Common myeloid progenitor, CD34-positive (primary cell): ENCODE data around the gene FAM13A.

ENCODE experiments used
- CTCF ChIA-PET: fragments of 350-600 bp; sonication (Branson Sonifier 250); formaldehyde crosslinking; loops from one replicate; lab custom pipeline; 2021; ENCODE audit warnings: antibody characterized with exemption; lab: Charles Lee
- POLR2A ChIA-PET: fragments of 350-600 bp; sonication (Branson Sonifier 250); formaldehyde crosslinking; loops from one replicate; lab custom pipeline; 2021; ENCODE audit warnings: antibody characterized with exemption; lab: Charles Lee
- DNase-seq, 3 donors: peaks; one replicate each; pipeline versions ENCODE4 v3.0.0 to v3.0.0-alpha.2; 2013
- H3K27ac ChIP-seq, 2 experiments: 1 replicate in 1 of 2; 2 replicates in 1 of 2; pipeline ENCODE4 v1.7.0; 2013; ENCODE audit warnings: inconsistent platforms in 2 of 2, low read length in 2 of 2, mild to moderate bottlenecking in 2 of 2, low read depth in 1 of 2, moderate library complexity in 1 of 2; ENCODE audit not compliant: severe bottlenecking in 2 of 2, insufficient read depth in 1 of 2, poor library complexity in 1 of 2
- H3K27me3 ChIP-seq, 5 experiments: replicated peaks in 2 of 5; 1 replicate in 3 of 5; 2 replicates in 2 of 5; pipeline versions ENCODE4 v1.6.1 to v1.7.0; 2013; ENCODE audit warnings: low read length in 4 of 5, mild to moderate bottlenecking in 2 of 5, moderate library complexity in 2 of 5, inconsistent platforms in 1 of 5; ENCODE audit not compliant: insufficient read depth in 5 of 5, control insufficient read depth in 4 of 5
- H3K36me3 ChIP-seq, 4 experiments: 1 replicate in 2 of 4; 2 replicates in 2 of 4; pipeline versions ENCODE4 v1.6.1 to v1.7.0; 2013; ENCODE audit warnings: low read length in 3 of 4, control low read depth in 1 of 4, mild to moderate bottlenecking in 1 of 4; ENCODE audit not compliant: control insufficient read depth in 4 of 4, insufficient read depth in 4 of 4
- H3K4me1 ChIP-seq, 4 experiments: 1 replicate in 3 of 4; 2 replicates in 1 of 4; pipeline versions ENCODE4 v1.6.1 to v1.7.1; 2013; ENCODE audit warnings: low read length in 3 of 4, mild to moderate bottlenecking in 3 of 4, control low read depth in 1 of 4, inconsistent platforms in 1 of 4, moderate library complexity in 1 of 4; ENCODE audit not compliant: control insufficient read depth in 4 of 4, insufficient read depth in 4 of 4; ENCODE audit errors: control extremely low read depth in 1 of 4
- H3K4me3 ChIP-seq, 7 experiments: 1 replicate in 4 of 7; 2 replicates in 3 of 7; pipeline versions ENCODE4 v1.5.1 to v1.7.0; 2013; ENCODE audit warnings: mild to moderate bottlenecking in 7 of 7, low read length in 6 of 7, moderate library complexity in 6 of 7, inconsistent platforms in 2 of 7, low read depth in 2 of 7, control low read depth in 1 of 7; ENCODE audit not compliant: insufficient read depth in 4 of 7, control insufficient read depth in 1 of 7; ENCODE audit errors: extremely low read depth in 1 of 7
- H3K9me3 ChIP-seq, 5 experiments: 1 replicate in 4 of 5; 2 replicates in 1 of 5; pipeline versions ENCODE4 v1.6.1 to v1.7.1; 2013; ENCODE audit warnings: low read length in 4 of 5, mild to moderate bottlenecking in 2 of 5, inconsistent platforms in 1 of 5, low read depth in 1 of 5, moderate library complexity in 1 of 5; ENCODE audit not compliant: control insufficient read depth in 4 of 5, insufficient read depth in 2 of 5; ENCODE audit errors: control extremely low read depth in 1 of 5
- WGBS: methylation state at CpG from one replicate; pipeline ENCODE4 v1.1.5; 2013; ENCODE audit not compliant: insufficient coverage; 5-methylcytosine and 5-hydroxymethylcytosine counted together

The FAM13A gene

DNA sequence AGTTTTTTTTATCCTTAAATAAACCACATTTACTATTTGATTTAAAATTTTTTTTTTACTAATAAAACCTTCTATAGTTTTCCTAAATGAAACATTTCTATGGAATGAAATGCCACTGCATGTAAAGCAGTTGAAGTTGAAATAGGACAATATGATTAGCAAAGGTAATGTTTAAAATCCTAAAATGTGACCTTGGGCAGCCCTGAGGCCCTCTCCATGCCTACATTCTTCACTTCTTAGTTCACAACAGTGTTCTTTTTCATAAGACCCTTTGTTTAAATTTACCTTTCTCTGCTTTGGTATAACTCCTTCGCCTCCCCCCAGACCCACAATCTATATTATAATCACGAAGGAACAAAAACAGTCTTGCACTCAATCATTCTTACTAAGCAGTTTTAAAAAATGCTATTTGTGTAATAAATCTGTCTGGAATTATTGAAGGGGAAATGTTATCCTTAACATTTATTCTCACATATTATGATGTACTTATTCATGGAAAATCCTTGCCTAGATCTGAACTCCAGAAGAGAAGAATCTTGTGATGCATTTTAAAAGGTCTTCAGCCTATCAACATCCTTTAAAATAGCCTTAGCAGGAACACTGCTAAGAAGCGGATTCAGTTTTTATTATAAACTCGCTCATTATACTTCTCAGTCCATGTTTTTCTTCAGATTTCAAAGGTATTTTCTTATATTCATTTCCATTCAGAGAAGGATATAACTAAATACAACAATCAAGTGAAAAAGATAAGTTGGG lies 234.8 kb downstream of the FAM13A start:
- H3K4me1 ChIP-seq: peaks cover 15 to 31% (median 22%) of the 10 kb centered on the region in 4 experiments
- H3K9me3 ChIP-seq: no peaks in the 10 kb centered on the region
- WGBS: no CpG with 5 or more reads among the region's 4 CpGs
- H3K27ac ChIP-seq: peak overlapping the region; percentile 92 to 96
- CTCF ChIA-PET: interaction anchor here (14.0 kb wide), 1 partner anchor 202 kb away, joined by 282 read pairs; no protein-coding TSS in a partner anchor
- no peaks in the 10 kb centered on the region for H3K27me3 ChIP-seq
- peak overlapping the region in 6 of 7 experiments; percentile 73 to 87 (median 82) for H3K4me3 ChIP-seq
- POLR2A ChIA-PET: no interaction called here
- no peak for DNase-seq
- no peaks in the 10 kb centered on the region for H3K36me3 ChIP-seq

DNA sequence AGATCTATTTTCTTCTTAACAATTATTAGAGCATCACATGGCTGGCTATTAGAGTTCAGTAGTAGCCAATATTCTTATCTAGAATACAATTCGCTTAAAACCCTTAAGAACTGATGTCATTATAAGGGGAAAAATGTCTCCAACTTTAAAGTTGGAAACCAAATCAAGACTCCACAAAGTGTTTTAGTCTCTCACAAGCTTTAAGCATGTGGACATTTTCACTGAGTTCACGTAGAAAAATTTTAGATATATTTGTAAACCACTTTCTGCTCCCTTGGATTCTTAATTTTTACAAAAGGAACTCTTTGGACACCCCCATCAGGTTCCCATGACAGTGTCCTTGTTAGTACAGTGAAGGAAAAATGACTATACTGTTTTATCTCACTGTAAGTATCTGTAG lies 235.5 kb downstream of the FAM13A start:
- POLR2A ChIA-PET: no interaction called here
- Histone ChIP-seq H3K9me3 (no peaks in the 10 kb centered on the region), H3K36me3 (no peaks in the 10 kb centered on the region), H3K27ac (peak overlapping the region in 1 of 2 experiments; percentile 96), H3K4me1 (peaks cover 15 to 32% (median 21%) of the 10 kb centered on the region in 4 experiments), H3K4me3 (peak overlapping the region in 1 of 7 experiments; percentile 85), H3K27me3 (no peaks in the 10 kb centered on the region)
- CTCF ChIA-PET: interaction anchor here (1.4 to 14.0 kb wide), 2 partner anchors 203 to 286 kb away, joined by 3 to 282 read pairs; no protein-coding TSS in a partner anchor
- no CpG with 5 or more reads among the region's 2 CpGs for WGBS
- no peak for DNase-seq

GRCh38 chr4:88820698-88821415 lies 236.1 kb downstream of the FAM13A start:
- H3K4me3 ChIP-seq: peak overlapping the region in 2 of 7 experiments; percentile 7 to 19
- POLR2A ChIA-PET: no interaction called here
- CTCF ChIA-PET: interaction anchor here (1.4 to 14.0 kb wide), 2 partner anchors 204 to 286 kb away, joined by 3 to 282 read pairs; no protein-coding TSS in a partner anchor

GRCh38 chr4:88819818-88820697 lies 236.9 kb downstream of the FAM13A start:
- peaks cover 15 to 35% (median 22%) of the 10 kb centered on the region in 4 experiments for H3K4me1 ChIP-seq
- no peak for DNase-seq
- 71% methylated on average over 1 of the region's 5 CpGs for WGBS
- H3K9me3 ChIP-seq: no peaks in the 10 kb centered on the region
- POLR2A ChIA-PET: interaction anchor here (0.6 kb wide), 1 partner anchor 75 kb away, joined by 3 read pairs; no protein-coding TSS in a partner anchor
- H3K4me3 ChIP-seq: no peak overlapping the region
- H3K27ac ChIP-seq: peak overlapping the region in 1 of 2 experiments; percentile 96
- H3K27me3 ChIP-seq: no peaks in the 10 kb centered on the region
- H3K36me3 ChIP-seq: no peaks in the 10 kb centered on the region
- CTCF ChIA-PET: interaction anchor here (1.0 to 14.0 kb wide), 15 partner anchors 8 to 293 kb away, joined by 3 to 282 read pairs (median 3); partner anchors contain the start of gene FAM13A

More at GRCh38 chr4:88820698-88821415, 236.1 kb downstream of the FAM13A start:
- DNase-seq: no peak
- H3K9me3 ChIP-seq: no peaks in the 10 kb centered on the region
- whole genome bisulfite sequencing: 88% methylated on average over 10 of the region's 10 CpGs
- peaks cover 15 to 35% (median 22%) of the 10 kb centered on the region in 4 experiments for H3K4me1 ChIP-seq
- no peaks in the 10 kb centered on the region for H3K27me3 ChIP-seq
- H3K36me3 ChIP-seq: no peaks in the 10 kb centered on the region
- H3K27ac ChIP-seq: peak overlapping the region in 1 of 2 experiments; percentile 96

DNA sequence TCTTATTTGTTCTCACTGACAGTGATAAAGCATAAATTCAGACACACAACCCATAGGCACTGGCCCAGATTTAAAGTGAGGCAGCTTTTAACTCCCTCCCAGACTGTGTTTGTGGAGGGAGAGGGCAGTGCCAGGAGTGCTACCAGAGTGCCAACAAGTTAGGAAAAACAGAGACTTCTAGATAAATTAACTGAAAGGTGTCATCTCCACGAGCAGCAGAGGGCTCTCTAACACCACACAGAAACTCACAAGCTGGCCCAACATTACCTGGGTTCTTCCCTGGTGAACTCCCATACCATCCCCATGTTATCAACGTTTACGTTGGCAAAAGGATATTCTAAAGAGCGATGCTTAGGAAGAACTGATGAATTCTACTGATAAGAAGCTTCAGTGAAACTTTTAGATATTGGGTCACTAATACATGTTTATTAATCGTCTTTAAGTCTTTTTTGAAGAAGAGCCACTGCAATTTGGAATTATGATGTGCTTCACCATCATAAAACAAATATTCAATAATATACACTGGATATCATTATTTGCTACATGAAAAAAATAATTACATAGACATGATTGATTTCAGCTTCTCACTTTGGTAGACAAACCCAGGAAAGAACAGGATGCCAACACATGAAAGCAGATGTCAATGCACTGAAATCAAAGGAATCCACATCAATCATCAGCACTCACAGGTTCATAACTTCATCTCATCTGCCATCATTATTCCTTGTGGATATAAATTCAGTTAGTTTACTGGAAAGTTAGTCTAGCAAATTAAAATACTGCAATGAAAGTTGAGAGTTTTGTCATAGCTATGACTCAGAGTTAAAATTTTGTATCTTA lies 238.1 kb downstream of the FAM13A start:
- H3K36me3 ChIP-seq: no peaks in the 10 kb centered on the region
- H3K4me1 ChIP-seq: peaks cover 15 to 30% (median 20%) of the 10 kb centered on the region in 4 experiments
- POLR2A ChIA-PET: interaction anchor here (0.6 to 1.8 kb wide), 4 partner anchors 74 to 292 kb away, joined by 3 to 8 read pairs (median 4); partner anchors contain the start of gene TIGD2
- DNase-seq: peak; percentile 60 to 68 (median 62)
- peak overlapping the region in 1 of 2 experiments; percentile 45 for H3K27ac ChIP-seq
- CTCF ChIA-PET: interaction anchor here (0.6 to 14.0 kb wide), 29 partner anchors 8 to 844 kb away, joined by 3 to 282 read pairs (median 3); partner anchors contain the start of gene FAM13A
- no peak overlapping the region for H3K4me3 ChIP-seq
- no peaks in the 10 kb centered on the region for H3K9me3 ChIP-seq
- no peaks in the 10 kb centered on the region for H3K27me3 ChIP-seq
- no CpG with 5 or more reads among the region's 5 CpGs for WGBS
